ENCODE measurements around the gene TMEM256. TPM values are rescaled to one million over a fixed set of nuclear protein-coding genes. Genes with fewer than 3 reads are reported as not detected.

TMEM256 gene
- total RNA-seq, 1 experiment from 2014 or later, result 151 TPM

DNA sequence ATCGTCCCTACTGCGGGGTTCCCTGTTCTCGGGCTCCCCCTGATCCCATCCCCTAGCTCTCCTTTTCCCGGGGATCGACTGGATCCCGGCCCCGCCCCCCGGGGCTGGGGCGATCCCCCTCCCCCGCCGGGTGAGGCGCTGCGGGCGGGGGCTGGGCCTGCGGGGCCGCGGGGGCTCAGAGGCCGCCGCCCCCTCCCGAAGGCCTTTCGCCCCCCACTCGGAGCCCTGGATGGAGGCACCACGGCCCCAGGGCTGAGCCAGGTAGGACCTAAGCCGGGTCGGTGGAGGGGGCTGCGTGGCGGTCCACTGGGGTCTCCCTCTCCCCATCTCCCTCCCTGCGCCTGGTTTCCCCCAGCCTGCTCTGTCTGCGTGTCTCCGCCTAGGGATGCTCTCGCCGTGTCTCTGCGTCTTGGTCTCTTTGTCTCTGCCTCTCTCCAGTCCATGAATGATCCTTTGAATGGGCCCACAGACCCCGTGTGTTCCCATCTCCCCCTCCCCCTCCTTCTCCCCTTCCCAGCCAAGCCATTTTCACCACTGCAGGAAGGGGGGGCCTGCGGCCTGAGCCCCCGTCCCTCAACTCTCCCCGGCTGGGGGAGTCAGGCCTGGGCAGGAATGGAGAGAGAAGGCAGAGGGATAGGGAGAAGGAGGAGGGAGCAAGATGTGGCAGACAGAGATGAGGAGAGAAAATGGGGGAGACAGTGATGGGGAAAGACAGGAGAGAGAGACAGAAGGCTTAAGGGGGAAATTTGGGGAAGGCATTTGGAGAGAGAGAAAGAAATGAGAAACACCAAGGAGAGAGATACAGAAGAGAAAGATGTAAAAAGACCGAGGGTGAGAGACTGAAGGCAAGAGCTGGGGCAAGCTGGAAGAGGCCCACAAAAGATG lies 1.7 kb upstream of the TMEM256 start:
- peaks cover 5% of the 10 kb centered on the region for H3K23me2 ChIP-seq (ENCODE audit: insufficient read length, low read depth, low read length, poor library complexity, severe bottlenecking)
- no peak overlapping the region for H2BK15ac ChIP-seq (ENCODE audit: low read depth, low read length)
- H3K9me3 Mint-ChIP-seq, result peaks cover 0 to 2% of the 10 kb centered on the region in 2 experiments; a peak in 1 of 5 replicates
- TF ChIP-seq, protein P1, sequence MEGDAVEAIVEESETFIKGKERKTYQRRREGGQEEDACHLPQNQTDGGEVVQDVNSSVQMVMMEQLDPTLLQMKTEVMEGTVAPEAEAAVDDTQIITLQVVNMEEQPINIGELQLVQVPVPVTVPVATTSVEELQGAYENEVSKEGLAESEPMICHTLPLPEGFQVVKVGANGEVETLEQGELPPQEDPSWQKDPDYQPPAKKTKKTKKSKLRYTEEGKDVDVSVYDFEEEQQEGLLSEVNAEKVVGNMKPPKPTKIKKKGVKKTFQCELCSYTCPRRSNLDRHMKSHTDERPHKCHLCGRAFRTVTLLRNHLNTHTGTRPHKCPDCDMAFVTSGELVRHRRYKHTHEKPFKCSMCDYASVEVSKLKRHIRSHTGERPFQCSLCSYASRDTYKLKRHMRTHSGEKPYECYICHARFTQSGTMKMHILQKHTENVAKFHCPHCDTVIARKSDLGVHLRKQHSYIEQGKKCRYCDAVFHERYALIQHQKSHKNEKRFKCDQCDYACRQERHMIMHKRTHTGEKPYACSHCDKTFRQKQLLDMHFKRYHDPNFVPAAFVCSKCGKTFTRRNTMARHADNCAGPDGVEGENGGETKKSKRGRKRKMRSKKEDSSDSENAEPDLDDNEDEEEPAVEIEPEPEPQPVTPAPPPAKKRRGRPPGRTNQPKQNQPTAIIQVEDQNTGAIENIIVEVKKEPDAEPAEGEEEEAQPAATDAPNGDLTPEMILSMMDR (conservative IDR thresholded peaks at IDR 0.05), result no peak
- no peak overlapping the region for H3K18ac ChIP-seq (ENCODE audit: insufficient read length, low read depth, low read length)
- H2BK5ac ChIP-seq (ENCODE audit: insufficient read length, low read length), result no peak overlapping the region
- H2AFZ ChIP-seq (ENCODE audit: low read length), result no peak overlapping the region
- H3K9me3 ChIP-seq (ENCODE audit: control insufficient read depth, low read depth, low read length), result no peaks in the 10 kb centered on the region
- no peaks in the 10 kb centered on the region for H4K20me1 ChIP-seq (ENCODE audit: control insufficient read depth, insufficient read depth, insufficient read length)
- no peak overlapping the region for H2AK5ac ChIP-seq (ENCODE audit: insufficient read length, low read length)
- no peaks in the 10 kb centered on the region for H3K27me3 ChIP-seq (ENCODE audit: insufficient read depth, low read length)
- H3K79me2 ChIP-seq (ENCODE audit: insufficient read depth, low read length), result no peaks in the 10 kb centered on the region
- H3K36me3 Mint-ChIP-seq (ENCODE audit: insufficient read depth in 1 of 3, low read depth in 3 of 3), result peaks cover 19 to 30% (median 22%) of the 10 kb centered on the region in 3 experiments
- peak overlapping the region; percentile 71; the same call in 1 of the 2 replicates for H3K14ac ChIP-seq (ENCODE audit: insufficient read depth, low read length)
- H3K9ac ChIP-seq (ENCODE audit: extremely low read depth, insufficient read length, low read length), result peak overlapping the region; percentile 40
- no peaks in the 10 kb centered on the region for H3K27me3 Mint-ChIP-seq (ENCODE audit: low read depth)
- no peaks in the 10 kb centered on the region; the same call in 1 of the 2 replicates for H3K4me1 ChIP-seq (ENCODE audit: insufficient read depth, low read length)
- H2BK120ac ChIP-seq (ENCODE audit: low read depth, low read length, poor library complexity, severe bottlenecking), result no peak overlapping the region
- no peak overlapping the region for H4K91ac ChIP-seq (ENCODE audit: insufficient read length, low read depth, low read length)
- no peak overlapping the region for H2BK20ac ChIP-seq (ENCODE audit: low read depth, low read length, poor library complexity, severe bottlenecking)
- H4K8ac ChIP-seq (replicated peaks; ENCODE audit: insufficient read length, low read depth, low read length), result no peak overlapping the region
- no peak overlapping the region for H3K56ac ChIP-seq (ENCODE audit: insufficient read length, low read depth, low read length)
- H3K23ac ChIP-seq (ENCODE audit: insufficient read length, low read depth, low read length), result no peak overlapping the region
- no peak overlapping the region for H3K4ac ChIP-seq (ENCODE audit: low read depth, low read length)
- H3K27ac ChIP-seq (ENCODE audit: insufficient read length, low read depth, low read length), result no peak overlapping the region
- H3T11ph ChIP-seq (ENCODE audit: low read length), result no peak overlapping the region
- peak overlapping the region; percentile 78 for H3K4me2 ChIP-seq (ENCODE audit: insufficient read depth, insufficient read length, low read length)
- H3K4me1 Mint-ChIP-seq, result peaks cover 26 to 34% of the 10 kb centered on the region in 2 experiments
- no peak for DNase-seq
- no peak overlapping the region for H2BK12ac ChIP-seq (ENCODE audit: insufficient read length, low read depth, low read length)
- WGBS (ENCODE audit: extremely low coverage, insufficient read length, low lambda C conversion rate), result no CpG with 5 or more reads among the region's 38 CpGs
- peak overlapping the region in 2 of 3 experiments; percentile 73 to 95; a peak in 4 of 7 replicates for H3K27ac Mint-ChIP-seq
- H4K5ac ChIP-seq (ENCODE audit: insufficient read length, low read depth, low read length), result no peak overlapping the region
- H3K4me3 Mint-ChIP-seq, result peak overlapping the region; percentile 84 to 96
- H3K79me1 ChIP-seq (ENCODE audit: insufficient read depth, low read depth, low read length, poor library complexity, severe bottlenecking), result no peaks in the 10 kb centered on the region

All from H9 (cell line).